Esophagus muscularis mucosa (tissue), 3 donors: ENCODE measurements around the gene HACE1.

Experiments used
- POLR2A ChIP-seq: fragments of 450-650 bp; IDR thresholded peaks from one replicate; pipeline ENCODE4 v1.6.1; 2017; ENCODE audit warnings: antibody characterized with exemption, moderate library complexity, mild to moderate bottlenecking, low read depth
- POLR2AphosphoS5 ChIP-seq, 2 donors: sonication (generic); formaldehyde crosslinking; IDR thresholded peaks; one replicate each; pipeline ENCODE4 v1.6.1; 2017; ENCODE audit warnings: antibody characterized with exemption in 2 of 2
- TF ChIP-seq, protein P1 (sequence below), 3 experiments: fragments of 200-600 bp in 2 of 3; fragments of 450-650 bp in 1 of 3; sonication (generic) in 2 of 3; IDR thresholded peaks; one replicate each; pipeline ENCODE4 v1.5.1; 2017 to 2019; ENCODE audit warnings: antibody characterized with exemption in 3 of 3, mild to moderate bottlenecking in 2 of 3, moderate library complexity in 1 of 3

- TF ChIP-seq, protein P1, sequence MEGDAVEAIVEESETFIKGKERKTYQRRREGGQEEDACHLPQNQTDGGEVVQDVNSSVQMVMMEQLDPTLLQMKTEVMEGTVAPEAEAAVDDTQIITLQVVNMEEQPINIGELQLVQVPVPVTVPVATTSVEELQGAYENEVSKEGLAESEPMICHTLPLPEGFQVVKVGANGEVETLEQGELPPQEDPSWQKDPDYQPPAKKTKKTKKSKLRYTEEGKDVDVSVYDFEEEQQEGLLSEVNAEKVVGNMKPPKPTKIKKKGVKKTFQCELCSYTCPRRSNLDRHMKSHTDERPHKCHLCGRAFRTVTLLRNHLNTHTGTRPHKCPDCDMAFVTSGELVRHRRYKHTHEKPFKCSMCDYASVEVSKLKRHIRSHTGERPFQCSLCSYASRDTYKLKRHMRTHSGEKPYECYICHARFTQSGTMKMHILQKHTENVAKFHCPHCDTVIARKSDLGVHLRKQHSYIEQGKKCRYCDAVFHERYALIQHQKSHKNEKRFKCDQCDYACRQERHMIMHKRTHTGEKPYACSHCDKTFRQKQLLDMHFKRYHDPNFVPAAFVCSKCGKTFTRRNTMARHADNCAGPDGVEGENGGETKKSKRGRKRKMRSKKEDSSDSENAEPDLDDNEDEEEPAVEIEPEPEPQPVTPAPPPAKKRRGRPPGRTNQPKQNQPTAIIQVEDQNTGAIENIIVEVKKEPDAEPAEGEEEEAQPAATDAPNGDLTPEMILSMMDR (IDR thresholded peaks at IDR 0.05): no peak
- no peak for TF ChIP-seq POLR2A
- no peak for TF ChIP-seq POLR2AphosphoS5 (IDR thresholded peaks at IDR 0.05)
These were observed 109.3 kb downstream of the HACE1 start for GRCh38 chr6:104750449-104750848.
